SU-DHL-6 (cell line): ENCODE measurements around the gene GALNT10.

Source experiments
- H2AFZ ChIP-seq: fragments of 200-600 bp; sonication (generic); 2 replicates; pipeline ENCODE4 v1.6.1; 2014; ENCODE audit warnings: low read depth, mild to moderate bottlenecking, moderate library complexity, mixed read lengths, antibody characterized with exemption, low read length; ENCODE audit not compliant: severe bottlenecking
- H3F3A ChIP-seq: fragments of 200-600 bp; shearing (Covaris generic); 2 replicates; pipeline ENCODE4 v1.6.0; 2016; ENCODE audit warnings: antibody characterized with exemption, mild to moderate bottlenecking; ENCODE audit not compliant: insufficient read depth
- H3K27ac ChIP-seq: fragments of 200-600 bp; sonication (generic); 2 replicates; pipeline ENCODE4 v1.5.1; 2016; ENCODE audit warnings: low read depth, mild to moderate bottlenecking, low read length, moderate library complexity, mixed read lengths
- H3K27me3 ChIP-seq: fragments of 200-600 bp; sonication (generic), shearing (Covaris generic); 2 replicates; pipeline ENCODE4 v1.6.0; 2014; ENCODE audit warnings: mild to moderate bottlenecking, low read length
- H3K36me3 ChIP-seq: fragments of 200-600 bp; sonication (generic); 2 replicates; pipeline ENCODE4 v1.6.1; 2014; ENCODE audit warnings: mild to moderate bottlenecking, low read length, mixed read lengths
- H3K4me2 ChIP-seq: fragments of 300-600, 200-600 bp; shearing (Covaris generic), sonication (generic); 2 replicates; pipeline ENCODE4 v1.6.0; 2014; ENCODE audit warnings: low read length, low read depth, mild to moderate bottlenecking; ENCODE audit not compliant: poor library complexity, severe bottlenecking
- H3K4me3 ChIP-seq: fragments of 200-600 bp; sonication (generic); 2 replicates; pipeline ENCODE4 v1.5.1; 2014; ENCODE audit warnings: antibody characterized with exemption, low read length, mild to moderate bottlenecking, mixed read lengths; ENCODE audit not compliant: insufficient read depth, poor library complexity, severe bottlenecking
- H3K79me2 ChIP-seq: fragments of 200-600 bp; sonication (generic); 2 replicates; pipeline ENCODE4 v1.6.1; 2014; ENCODE audit warnings: mild to moderate bottlenecking, low read length, moderate library complexity; ENCODE audit not compliant: insufficient read depth
- H3K9ac ChIP-seq: fragments of 200-600 bp; sonication (generic); 2 replicates; pipeline ENCODE4 v1.7.0; 2014; ENCODE audit warnings: mild to moderate bottlenecking, low read length
- H3K9me2 ChIP-seq: fragments of 200-600 bp; sonication (generic); replicated peaks from 2 replicates; pipeline ENCODE4 v1.6.1; 2014; ENCODE audit warnings: low read length; ENCODE audit not compliant: insufficient read depth
- H3K9me3 ChIP-seq: fragments of 200-600 bp; sonication (generic); 2 replicates; pipeline ENCODE4 v1.6.1; 2014; ENCODE audit warnings: low read length, mixed read lengths; ENCODE audit not compliant: insufficient read depth
- H4K20me1 ChIP-seq: fragments of 200-600 bp; sonication (generic); 2 replicates; pipeline ENCODE4 v1.6.1; 2014; ENCODE audit warnings: low read depth, mild to moderate bottlenecking, antibody characterized with exemption, low read length, moderate library complexity, mixed read lengths
- EZH2phosphoT487 ChIP-seq: fragments of 200-600 bp; sonication (generic), shearing (Covaris generic); conservative IDR thresholded peaks from 2 replicates; pipeline ENCODE4 v1.6.1; 2018; ENCODE audit warnings: mild to moderate bottlenecking, antibody characterized with exemption, low read length, moderate library complexity, mixed read lengths
- TF ChIP-seq, protein P1 (sequence below): fragments of 200-600 bp; sonication (generic); IDR thresholded peaks from one replicate; pipeline ENCODE4 v1.5.1; 2017; ENCODE audit warnings: antibody characterized with exemption, mild to moderate bottlenecking, low read length, moderate library complexity; ENCODE audit not compliant: insufficient read depth, poor library complexity, severe bottlenecking

GALNT10 gene

DNA sequence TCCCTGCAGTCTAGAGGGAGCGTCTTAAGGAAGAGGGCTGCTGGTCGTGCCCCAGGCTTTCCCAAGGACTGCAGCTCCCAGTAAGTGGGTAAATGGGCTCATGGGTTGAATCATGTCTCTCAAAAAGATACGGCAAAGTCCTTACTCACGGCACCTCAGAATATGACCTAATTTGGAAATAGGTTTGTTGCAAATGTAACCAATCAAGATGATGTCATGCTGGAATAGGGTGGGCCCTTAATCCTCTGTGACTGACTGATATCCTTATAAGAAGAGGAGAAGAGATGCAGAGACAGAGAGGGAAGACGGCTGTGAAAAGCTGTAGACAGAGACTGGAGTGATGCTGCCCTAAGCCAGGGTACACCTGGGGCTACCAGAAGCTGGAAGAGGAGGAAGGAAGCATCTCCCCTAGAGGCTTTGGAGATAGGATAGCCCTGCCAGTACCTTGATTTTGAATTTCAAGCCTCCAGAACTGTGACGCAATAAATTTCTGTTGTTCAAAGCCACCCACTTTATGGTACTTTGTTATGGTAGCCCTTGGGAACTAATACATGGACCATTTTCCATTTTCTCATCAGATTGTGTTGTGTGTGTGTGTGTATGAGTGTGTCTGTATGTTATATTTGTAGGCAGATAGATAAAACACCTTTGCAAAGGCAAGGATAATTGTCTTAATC lies 15.0 kb downstream of the GALNT10 start:
- Histone ChIP-seq H3K36me3 (no peaks in the 10 kb centered on the region), H4K20me1 (no peaks in the 10 kb centered on the region), H3K9ac (no peak overlapping the region), H3K9me3 (no peaks in the 10 kb centered on the region), H3K79me2 (no peaks in the 10 kb centered on the region), H3K4me2 (no peak overlapping the region), H3K27me3 (no peaks in the 10 kb centered on the region), H3K27ac (no peak overlapping the region), H3F3A (no peaks in the 10 kb centered on the region), H2AFZ (no peak overlapping the region), H3K4me3 (no peak overlapping the region), H3K9me2 (no peaks in the 10 kb centered on the region)
- TF ChIP-seq, protein P1, sequence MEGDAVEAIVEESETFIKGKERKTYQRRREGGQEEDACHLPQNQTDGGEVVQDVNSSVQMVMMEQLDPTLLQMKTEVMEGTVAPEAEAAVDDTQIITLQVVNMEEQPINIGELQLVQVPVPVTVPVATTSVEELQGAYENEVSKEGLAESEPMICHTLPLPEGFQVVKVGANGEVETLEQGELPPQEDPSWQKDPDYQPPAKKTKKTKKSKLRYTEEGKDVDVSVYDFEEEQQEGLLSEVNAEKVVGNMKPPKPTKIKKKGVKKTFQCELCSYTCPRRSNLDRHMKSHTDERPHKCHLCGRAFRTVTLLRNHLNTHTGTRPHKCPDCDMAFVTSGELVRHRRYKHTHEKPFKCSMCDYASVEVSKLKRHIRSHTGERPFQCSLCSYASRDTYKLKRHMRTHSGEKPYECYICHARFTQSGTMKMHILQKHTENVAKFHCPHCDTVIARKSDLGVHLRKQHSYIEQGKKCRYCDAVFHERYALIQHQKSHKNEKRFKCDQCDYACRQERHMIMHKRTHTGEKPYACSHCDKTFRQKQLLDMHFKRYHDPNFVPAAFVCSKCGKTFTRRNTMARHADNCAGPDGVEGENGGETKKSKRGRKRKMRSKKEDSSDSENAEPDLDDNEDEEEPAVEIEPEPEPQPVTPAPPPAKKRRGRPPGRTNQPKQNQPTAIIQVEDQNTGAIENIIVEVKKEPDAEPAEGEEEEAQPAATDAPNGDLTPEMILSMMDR, result no peak
- no peak for TF ChIP-seq EZH2phosphoT487

DNA sequence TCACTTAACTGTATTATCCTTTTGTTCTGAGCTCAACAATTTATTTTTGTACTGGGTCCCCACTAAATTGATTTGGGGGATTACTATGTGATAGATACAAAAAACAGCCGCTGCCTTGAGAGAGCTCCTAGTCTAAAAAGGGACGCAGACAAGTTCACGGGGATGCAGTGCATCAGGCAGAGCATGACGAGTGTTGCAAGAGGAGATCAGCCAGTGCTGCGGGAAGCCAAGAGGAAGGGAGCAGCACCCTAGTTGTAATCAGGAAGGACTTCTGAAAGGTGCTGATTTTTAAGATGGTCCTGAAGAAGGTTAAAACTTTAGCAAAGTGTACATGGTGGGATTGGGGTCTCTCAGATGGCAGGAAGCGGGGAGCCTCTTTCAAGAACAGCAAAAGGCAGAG lies 15.8 kb downstream of the GALNT10 start:
- no peaks in the 10 kb centered on the region for H3F3A ChIP-seq
- H3K27ac ChIP-seq, result no peak overlapping the region
- H3K4me2 ChIP-seq, result no peak overlapping the region
- no peaks in the 10 kb centered on the region for H3K9me2 ChIP-seq
- H2AFZ ChIP-seq, result no peak overlapping the region
- H3K79me2 ChIP-seq, result no peaks in the 10 kb centered on the region
- H3K9me3 ChIP-seq, result no peaks in the 10 kb centered on the region
- TF ChIP-seq, protein P1, result no peak
- no peak for TF ChIP-seq EZH2phosphoT487
- no peaks in the 10 kb centered on the region for H4K20me1 ChIP-seq
- no peak overlapping the region for H3K9ac ChIP-seq
- H3K4me3 ChIP-seq, result no peak overlapping the region
- no peaks in the 10 kb centered on the region for H3K36me3 ChIP-seq
- no peaks in the 10 kb centered on the region for H3K27me3 ChIP-seq

DNA sequence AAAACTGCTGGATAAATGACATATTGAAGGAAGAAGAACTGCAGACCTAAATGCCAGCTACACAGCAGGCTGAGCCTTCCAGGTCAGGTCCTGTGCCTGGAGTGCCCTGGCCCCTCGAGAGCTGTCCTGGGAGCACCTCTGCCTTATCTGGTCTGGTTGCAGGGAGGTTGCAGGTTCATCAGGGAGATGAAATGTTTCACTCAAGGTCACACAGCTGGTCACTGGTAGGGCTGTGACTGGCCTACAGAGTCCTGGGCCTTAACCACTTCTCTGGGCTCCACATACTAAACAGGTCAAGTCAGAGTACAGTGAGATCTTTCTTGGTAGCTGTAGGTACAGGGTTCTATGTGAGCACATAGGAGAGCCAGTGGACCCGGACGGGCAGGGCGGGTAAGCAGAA lies 16.7 kb downstream of the GALNT10 start:
- Histone ChIP-seq H3K36me3 (no peaks in the 10 kb centered on the region), H2AFZ (no peak overlapping the region), H3K9ac (no peak overlapping the region), H3K4me2 (no peak overlapping the region), H3K9me2 (no peaks in the 10 kb centered on the region), H3K27ac (no peak overlapping the region), H3K79me2 (no peaks in the 10 kb centered on the region), H4K20me1 (no peaks in the 10 kb centered on the region), H3K9me3 (no peaks in the 10 kb centered on the region), H3K27me3 (no peaks in the 10 kb centered on the region), H3K4me3 (no peak overlapping the region), H3F3A (no peaks in the 10 kb centered on the region)
- TF ChIP-seq EZH2phosphoT487, result no peak
- TF ChIP-seq, protein P1, result no peak
